ENCODE results near the gene EIF4G3. TPM values are rescaled to one million over a fixed set of nuclear protein-coding genes. Genes with fewer than 3 reads are reported as not detected.

EIF4G3 gene
- total RNA-seq, 1 experiment from 2014 or later = 55.4 TPM

DNA sequence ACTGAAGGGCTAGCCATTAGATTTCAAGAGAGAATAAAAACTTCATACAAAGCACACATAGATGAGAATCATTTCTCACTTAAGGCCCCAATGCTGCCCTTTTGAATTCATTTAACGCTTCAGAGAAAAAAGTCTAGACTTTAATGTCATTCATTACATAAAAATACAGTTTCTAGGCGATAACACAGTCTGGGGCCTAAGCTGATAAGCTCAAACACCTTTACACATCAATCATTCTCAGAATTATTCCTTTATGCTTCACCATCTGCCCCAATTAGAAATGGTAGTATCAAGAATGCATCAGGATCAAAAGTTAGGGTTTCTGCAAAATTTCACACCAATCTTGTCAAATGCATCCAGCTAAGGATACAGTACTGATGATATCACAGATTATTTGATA, 289.5 kb downstream of the EIF4G3 start:
- Histone ChIP-seq H3K9me3 (no peaks in the 10 kb centered on the region), H3K4me3 (ENCODE audit: low read depth, low read length) (no peak overlapping the region), H3K36me3 (ENCODE audit: control insufficient read depth, insufficient read depth, low read length) (no peaks in the 10 kb centered on the region), H3K27me3 (replicated peaks; ENCODE audit: control insufficient read depth, insufficient read depth, low read length) (no peaks in the 10 kb centered on the region), H3K4me1 (peaks cover 23% of the 10 kb centered on the region)
- POLR2A ChIA-PET = no interaction called here
- intact Hi-C loops (cut with micrococcal nuclease; ENCODE audit: unreplicated experiment) = no loop called here
- TF ChIP-seq, protein P1, sequence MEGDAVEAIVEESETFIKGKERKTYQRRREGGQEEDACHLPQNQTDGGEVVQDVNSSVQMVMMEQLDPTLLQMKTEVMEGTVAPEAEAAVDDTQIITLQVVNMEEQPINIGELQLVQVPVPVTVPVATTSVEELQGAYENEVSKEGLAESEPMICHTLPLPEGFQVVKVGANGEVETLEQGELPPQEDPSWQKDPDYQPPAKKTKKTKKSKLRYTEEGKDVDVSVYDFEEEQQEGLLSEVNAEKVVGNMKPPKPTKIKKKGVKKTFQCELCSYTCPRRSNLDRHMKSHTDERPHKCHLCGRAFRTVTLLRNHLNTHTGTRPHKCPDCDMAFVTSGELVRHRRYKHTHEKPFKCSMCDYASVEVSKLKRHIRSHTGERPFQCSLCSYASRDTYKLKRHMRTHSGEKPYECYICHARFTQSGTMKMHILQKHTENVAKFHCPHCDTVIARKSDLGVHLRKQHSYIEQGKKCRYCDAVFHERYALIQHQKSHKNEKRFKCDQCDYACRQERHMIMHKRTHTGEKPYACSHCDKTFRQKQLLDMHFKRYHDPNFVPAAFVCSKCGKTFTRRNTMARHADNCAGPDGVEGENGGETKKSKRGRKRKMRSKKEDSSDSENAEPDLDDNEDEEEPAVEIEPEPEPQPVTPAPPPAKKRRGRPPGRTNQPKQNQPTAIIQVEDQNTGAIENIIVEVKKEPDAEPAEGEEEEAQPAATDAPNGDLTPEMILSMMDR (IDR thresholded peaks at IDR 0.05; ENCODE audit: insufficient read depth in 1 of 2, low read depth in 1 of 2, low read length in 1 of 2, severe bottlenecking in 1 of 2, unreplicated experiment in 1 of 2) = no peak
- CTCF ChIA-PET = no interaction called here
- H3K9me3 Mint-ChIP-seq (ENCODE audit: unreplicated experiment) = no peaks in the 10 kb centered on the region
- peaks cover 14% of the 10 kb centered on the region for H3K4me1 Mint-ChIP-seq (ENCODE audit: low read depth, unreplicated experiment)
- no peaks in the 10 kb centered on the region for H3K27me3 Mint-ChIP-seq (ENCODE audit: insufficient read depth, unreplicated experiment)
- H3K27ac Mint-ChIP-seq (ENCODE audit: unreplicated experiment) = no peak overlapping the region
- peaks cover 7% of the 10 kb centered on the region for H3K36me3 Mint-ChIP-seq (ENCODE audit: insufficient read depth, unreplicated experiment)
- no TSS peak for BruUV-seq (replicated peaks)
- H3K4me3 Mint-ChIP-seq (ENCODE audit: unreplicated experiment) = no peak overlapping the region
- DNase-seq = no peak

DNA sequence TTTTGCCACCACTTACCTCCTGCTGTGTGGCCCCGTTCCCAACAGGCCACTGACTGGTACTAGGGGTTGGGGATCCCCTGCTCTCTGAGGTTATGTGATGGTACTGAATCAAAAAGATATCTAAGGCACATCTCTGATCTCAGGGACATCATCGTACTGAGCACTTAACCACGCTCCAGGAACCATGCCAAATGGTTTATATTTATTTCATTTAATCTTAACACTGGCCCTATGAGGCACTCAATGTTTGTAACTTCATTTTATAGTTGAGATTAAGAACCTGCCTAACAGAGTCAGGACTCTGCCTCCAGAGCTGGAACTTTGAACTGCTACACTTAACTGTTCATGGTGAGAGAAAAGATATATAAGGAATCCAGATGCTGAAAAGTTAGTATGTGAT, 291.6 kb downstream of the EIF4G3 start:
- Mint-ChIP-seq H3K4me3 (ENCODE audit: unreplicated experiment) (no peak overlapping the region), H3K27me3 (ENCODE audit: insufficient read depth, unreplicated experiment) (no peaks in the 10 kb centered on the region), H3K36me3 (ENCODE audit: insufficient read depth, unreplicated experiment) (peaks cover 7% of the 10 kb centered on the region), H3K4me1 (ENCODE audit: low read depth, unreplicated experiment) (peaks cover 14% of the 10 kb centered on the region), H3K9me3 (ENCODE audit: unreplicated experiment) (no peaks in the 10 kb centered on the region), H3K27ac (ENCODE audit: unreplicated experiment) (no peak overlapping the region)
- ChIA-PET CTCF (no interaction called here), POLR2A (no interaction called here)
- Histone ChIP-seq H3K4me1 (peaks cover 23% of the 10 kb centered on the region), H3K4me3 (ENCODE audit: low read depth, low read length) (no peak overlapping the region), H3K9me3 (no peaks in the 10 kb centered on the region), H3K36me3 (ENCODE audit: control insufficient read depth, insufficient read depth, low read length) (no peaks in the 10 kb centered on the region), H3K27me3 (replicated peaks; ENCODE audit: control insufficient read depth, insufficient read depth, low read length) (no peaks in the 10 kb centered on the region)
- no TSS peak for BruUV-seq (replicated peaks)
- intact Hi-C loops (cut with micrococcal nuclease; ENCODE audit: unreplicated experiment) = no loop called here
- TF ChIP-seq, protein P1 (IDR thresholded peaks at IDR 0.05; ENCODE audit: insufficient read depth in 1 of 2, low read depth in 1 of 2, low read length in 1 of 2, severe bottlenecking in 1 of 2, unreplicated experiment in 1 of 2) = no peak
- DNase-seq = no peak

DNA sequence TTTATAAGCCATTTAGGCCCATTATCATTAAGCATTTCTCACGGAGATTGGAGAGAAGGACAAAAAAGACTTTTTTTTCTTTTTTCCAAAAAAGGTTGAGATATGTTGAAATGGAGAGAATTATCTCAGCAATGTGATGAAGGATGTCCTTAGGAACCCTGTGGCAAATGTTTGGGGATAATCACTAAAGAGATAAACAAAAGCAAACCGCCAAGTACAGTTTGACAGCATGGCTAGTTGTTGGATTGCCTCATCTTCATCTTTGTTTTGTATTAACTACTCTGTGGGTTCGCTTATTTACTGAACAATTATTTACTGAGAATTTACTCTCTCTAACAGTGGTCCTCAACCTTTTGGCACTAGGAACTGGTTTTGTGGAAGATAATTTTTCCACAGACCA, 292.2 kb downstream of the EIF4G3 start:
- H3K4me1 ChIP-seq = peaks cover 23% of the 10 kb centered on the region
- H3K27me3 ChIP-seq (replicated peaks; ENCODE audit: control insufficient read depth, insufficient read depth, low read length) = no peaks in the 10 kb centered on the region
- H3K27ac Mint-ChIP-seq (ENCODE audit: unreplicated experiment) = no peak overlapping the region
- H3K36me3 ChIP-seq (ENCODE audit: control insufficient read depth, insufficient read depth, low read length) = no peaks in the 10 kb centered on the region
- no peak overlapping the region for H3K4me3 ChIP-seq (ENCODE audit: low read depth, low read length)
- ChIA-PET CTCF (no interaction called here), POLR2A (no interaction called here)
- TF ChIP-seq, protein P1 (IDR thresholded peaks at IDR 0.05; ENCODE audit: insufficient read depth in 1 of 2, low read depth in 1 of 2, low read length in 1 of 2, severe bottlenecking in 1 of 2, unreplicated experiment in 1 of 2) = no peak
- no peaks in the 10 kb centered on the region for H3K9me3 ChIP-seq
- H3K4me1 Mint-ChIP-seq (ENCODE audit: low read depth, unreplicated experiment) = peaks cover 14% of the 10 kb centered on the region
- DNase-seq = no peak
- no peaks in the 10 kb centered on the region for H3K27me3 Mint-ChIP-seq (ENCODE audit: insufficient read depth, unreplicated experiment)
- H3K36me3 Mint-ChIP-seq (ENCODE audit: insufficient read depth, unreplicated experiment) = peaks cover 7% of the 10 kb centered on the region
- BruUV-seq (replicated peaks) = no TSS peak
- H3K9me3 Mint-ChIP-seq (ENCODE audit: unreplicated experiment) = no peaks in the 10 kb centered on the region
- H3K4me3 Mint-ChIP-seq (ENCODE audit: unreplicated experiment) = no peak overlapping the region
- intact Hi-C loops (cut with micrococcal nuclease; ENCODE audit: unreplicated experiment) = no loop called here
